GM12878 (cell line): ENCODE results near the gene WWC2. TPM values are rescaled to one million over a fixed set of nuclear protein-coding genes. Genes with fewer than 3 reads are reported as not detected.

Experiments used
- ATAC-seq: fragments of 200-7000 bp; cut with Tn5 transposase; 3 replicates; pipeline ENCODE4 v1.9.1; 2020; ENCODE audit warnings: mild to moderate bottlenecking, moderate library complexity
- BruUV-seq: library from RNA; stranded (reverse); fragments of 400-500 nt; replicated peaks from 2 replicates; lab custom pipeline; 2021; lab: Mats Ljungman, UMichigan
- CTCF ChIA-PET: fragments of 300-600 bp; sonication (Branson Sonifier 250); formaldehyde crosslinking; extraction: SDS; loops from one replicate; lab custom pipeline; 2021; ENCODE audit warnings: inconsistent platforms; lab: Yijun Ruan, JAX
- POLR2A ChIA-PET: fragments of 350-600 bp; formaldehyde crosslinking; extraction: SDS; loops from one replicate; lab custom pipeline; 2021; ENCODE audit warnings: inconsistent platforms; lab: Charles Lee
- RAD21 ChIA-PET: fragments of 300-600 bp; sonication (Branson Sonifier 250); formaldehyde crosslinking; loops from one replicate; lab custom pipeline; 2023; ENCODE audit warnings: antibody characterized with exemption; ENCODE audit not compliant: unreplicated experiment; lab: Charles Lee
- SMC1A ChIA-PET: fragments of 300-600 bp; sonication (Branson Sonifier 250); formaldehyde crosslinking; loops from one replicate; lab custom pipeline; 2023; ENCODE audit not compliant: unreplicated experiment, uncharacterized antibody; lab: Charles Lee
- DNase-seq: peaks from one replicate; pipeline ENCODE4 v3.0.0-alpha.2; 2011; ENCODE audit warnings: low read depth, low spot score
- FAIRE-seq: peaks from 3 replicates; lab custom pipeline; 2011; peaks lifted over from hg19 to GRCh38; lab: Jason Lieb, UNC
- H2AFZ ChIP-seq: 2 replicates; pipeline ENCODE4 v1.6.0; 2011; ENCODE audit warnings: low read depth, low read length, control low read depth; ENCODE audit not compliant: control insufficient read depth
- H3K27ac ChIP-seq: 2 replicates; pipeline ENCODE4 v1.5.1; 2011; ENCODE audit warnings: control low read depth; ENCODE audit not compliant: control insufficient read depth, insufficient read depth
- H3K27me3 ChIP-seq, 2 experiments: replicated peaks in 1 of 2; 2 replicates each; pipeline versions ENCODE4 v1.6.0 to v1.6.1; 2011; ENCODE audit warnings: low read length in 1 of 2; ENCODE audit not compliant: control insufficient read depth in 2 of 2, insufficient read depth in 2 of 2
- H3K36me3 ChIP-seq, 2 experiments: 2 replicates each; pipeline ENCODE4 v1.5.1; 2011; ENCODE audit warnings: low read length in 1 of 2; ENCODE audit not compliant: control insufficient read depth in 2 of 2, insufficient read depth in 2 of 2
- H3K4me1 ChIP-seq: 2 replicates; pipeline ENCODE4 v1.6.1; 2011; ENCODE audit warnings: mild to moderate bottlenecking, low read length, moderate library complexity, mixed read lengths; ENCODE audit not compliant: control insufficient read depth, insufficient read depth
- H3K4me2 ChIP-seq: 2 replicates; pipeline ENCODE4 v1.6.0; 2011; ENCODE audit warnings: control low read depth; ENCODE audit not compliant: control insufficient read depth, insufficient read depth
- H3K4me3 ChIP-seq: fragments of 200-600 bp; sonication (generic); 2 replicates; pipeline ENCODE4 v1.5.1; 2016
- H3K79me2 ChIP-seq: 2 replicates; pipeline ENCODE4 v1.6.0; 2011; ENCODE audit warnings: low read length; ENCODE audit not compliant: control insufficient read depth, insufficient read depth
- H3K9ac ChIP-seq: 2 replicates; pipeline ENCODE4 v1.8.0; 2011; ENCODE audit warnings: low read length, control low read depth, mixed read lengths; ENCODE audit not compliant: control insufficient read depth, insufficient read depth
- H3K9me3 ChIP-seq: replicated peaks from 3 replicates; pipeline ENCODE4 v1.5.1; 2011; ENCODE audit warnings: mild to moderate bottlenecking, low read length; ENCODE audit not compliant: control insufficient read depth, insufficient read depth
- H4K20me1 ChIP-seq: 2 replicates; pipeline ENCODE4 v1.6.0; 2011; ENCODE audit not compliant: control insufficient read depth, insufficient read depth
- BACH1 ChIP-seq: fragments of 450-650 bp; IDR thresholded peaks from 2 replicates; pipeline ENCODE4 v1.6.1; 2017; ENCODE audit warnings: mild to moderate bottlenecking, borderline replicate concordance
- BCL11A ChIP-seq: IDR thresholded peaks from 2 replicates; pipeline ENCODE4 v1.6.1; 2011; ENCODE audit warnings: low read depth, low read length
- BCLAF1 ChIP-seq: fragments of 450-650 bp; IDR thresholded peaks from 2 replicates; pipeline ENCODE4 v1.6.1; 2017; ENCODE audit warnings: antibody characterized with exemption, mild to moderate bottlenecking, moderate library complexity
- CHD2 ChIP-seq: IDR thresholded peaks from 2 replicates; pipeline ENCODE4 v1.6.1; 2011; ENCODE audit warnings: low read depth, low read length, improper control_type of control experiment, borderline replicate concordance
- CREM ChIP-seq: IDR thresholded peaks from 2 replicates; pipeline ENCODE4 v1.6.1; 2014; ENCODE audit warnings: antibody characterized with exemption, low read depth
- KDM1A ChIP-seq: fragments of 200-600 bp; sonication (generic); IDR thresholded peaks from 2 replicates; pipeline ENCODE4 v1.6.1; 2016; ENCODE audit warnings: borderline replicate concordance
- LARP7 ChIP-seq: fragments of 450-650 bp; IDR thresholded peaks from 2 replicates; pipeline ENCODE4 v1.6.1; 2017; ENCODE audit warnings: mild to moderate bottlenecking
- SIX5 ChIP-seq: IDR thresholded peaks from 2 replicates; pipeline ENCODE4 v1.6.1; 2011; ENCODE audit warnings: mild to moderate bottlenecking, low read depth, low read length, moderate library complexity; ENCODE audit not compliant: severe bottlenecking
- SMAD1 ChIP-seq: fragments of 450-650 bp; IDR thresholded peaks from 2 replicates; pipeline ENCODE4 v1.6.1; 2018; ENCODE audit warnings: mild to moderate bottlenecking, low read depth; ENCODE audit not compliant: partially characterized antibody
- ZNF274 ChIP-seq: IDR thresholded peaks from one replicate; pipeline ENCODE4 v1.8.0; 2011; ENCODE audit not compliant: insufficient read length, insufficient read depth
- WGBS: methylation state at CpG from one replicate; pipeline ENCODE4 v1.1.6; 2016; ENCODE audit warnings: low lambda C conversion rate; ENCODE audit not compliant: insufficient replicate concordance, insufficient coverage; ENCODE audit errors: missing lambda C conversion rate; 5-methylcytosine and 5-hydroxymethylcytosine counted together
- in situ Hi-C: fragments of 300-500 bp; cut with MboI; formaldehyde crosslinking; loops from 9 replicates; pipeline ENCODE4 v1.14.3; 2018; ENCODE audit warnings: mixed read lengths
- intact Hi-C: fragments of 100-400 bp; cut with micrococcal nuclease; formaldehyde crosslinking; loops from one replicate; pipeline ENCODE4 v1.14.2; 2022; ENCODE audit not compliant: unreplicated experiment
- polyA plus RNA-seq, 11 experiments: library from polyadenylated mRNA; depleted of rRNA in 4 of 11; unstranded in 6 of 11; stranded (reverse) in 5 of 11; fragments of >200 nt; fragmentation: Nextera tagmentation in 4 of 11; fragmentation: Illumina TruSeq in 1 of 11; extraction: Ambion mirVana in 4 of 11; extraction: Trizol in 1 of 11; gene quantifications; 1 replicate in 1 of 11; 2 replicates in 10 of 11; pipeline versions ENCODE4 v1.2.1 to v1.2.3, GENCODE V29; 2011 to 2016; ENCODE audit warnings: inconsistent platforms in 2 of 11, missing spikeins in 2 of 11, low read depth in 1 of 11
- total RNA-seq, 4 experiments: library from RNA; depleted of rRNA in 3 of 4; stranded (reverse); fragments of >200 nt in 3 of 4; fragmentation: Illumina TruSeq in 1 of 4; extraction: Trizol in 1 of 4; gene quantifications; 2 replicates each; pipeline versions ENCODE4 v1.2.1 to v1.2.3, GENCODE V29; 2013 to 2021
- TF ChIP-seq, protein P1 (sequence below): IDR thresholded peaks from 2 replicates; pipeline ENCODE4 v1.6.1; 2011; ENCODE audit warnings: borderline replicate concordance, low read depth, mild to moderate bottlenecking, moderate library complexity, mixed read lengths, low read length; ENCODE audit not compliant: insufficient read depth; ENCODE audit errors: extremely low read length
- TF ChIP-seq, protein P2 (sequence below): fragments of 450-650 bp; IDR thresholded peaks from 2 replicates; pipeline ENCODE4 v1.6.1; 2014; ENCODE audit warnings: mild to moderate bottlenecking
- TF ChIP-seq, protein P3 (sequence below): fragments of 450-650 bp; IDR thresholded peaks from 2 replicates; pipeline ENCODE4 v1.6.1; 2017; ENCODE audit warnings: mild to moderate bottlenecking
- TF ChIP-seq, protein P4 (sequence below): fragments of 450-650 bp; formaldehyde crosslinking; IDR thresholded peaks from 2 replicates; pipeline ENCODE4 v1.4.0; 2020; ENCODE audit warnings: mild to moderate bottlenecking, moderate library complexity

The WWC2 gene
- total and polyA plus RNA-seq, 10 of the 15 experiments (the other 5 are each of a cell fraction or from before 2014, with no cell fraction given): 0.02 to 0.72 (median 0.06) TPM; not detected in 3

- FAIRE-seq (no peak), DNase-seq (no peak), ATAC-seq (no peak)
- Histone ChIP-seq H3K9ac (no peak overlapping the region), H3K79me2 (no peaks in the 10 kb centered on the region), H3K36me3 (no peaks in the 10 kb centered on the region), H3K9me3 (no peaks in the 10 kb centered on the region), H3K27ac (no peak overlapping the region), H3K27me3 (no peaks in the 10 kb centered on the region), H4K20me1 (no peaks in the 10 kb centered on the region), H3K4me1 (no peaks in the 10 kb centered on the region), H2AFZ (no peak overlapping the region), H3K4me3 (no peak overlapping the region), H3K4me2 (no peak overlapping the region)
- ChIA-PET POLR2A (no interaction called here), SMC1A (interaction anchor here (1.2 to 1.6 kb wide), 2 partner anchors 13 to 18 kb away, joined by 3 to 5 read pairs; no protein-coding TSS in a partner anchor), RAD21 (interaction anchor here (1.6 kb wide), 1 partner anchor 306 kb away, joined by 5 read pairs; no protein-coding TSS in a partner anchor), CTCF (interaction anchor here (0.8 to 3.5 kb wide), 4 partner anchors 13 to 306 kb away, joined by 3 to 9 read pairs (median 4); no protein-coding TSS in a partner anchor)
- no TSS peak for BruUV-seq
- in situ Hi-C loops: no loop called here
- intact Hi-C loops: no loop called here
- 0% methylated on average over 2 of the region's 2 CpGs for WGBS
- TF ChIP-seq BCL11A (no peak), SIX5 (no peak), SMAD1 (no peak), BACH1 (no peak), ZNF274 (no peak), CREM (no peak), KDM1A (no peak), BCLAF1 (no peak), CHD2 (no peak), LARP7 (no peak)
- TF ChIP-seq, protein P1, sequence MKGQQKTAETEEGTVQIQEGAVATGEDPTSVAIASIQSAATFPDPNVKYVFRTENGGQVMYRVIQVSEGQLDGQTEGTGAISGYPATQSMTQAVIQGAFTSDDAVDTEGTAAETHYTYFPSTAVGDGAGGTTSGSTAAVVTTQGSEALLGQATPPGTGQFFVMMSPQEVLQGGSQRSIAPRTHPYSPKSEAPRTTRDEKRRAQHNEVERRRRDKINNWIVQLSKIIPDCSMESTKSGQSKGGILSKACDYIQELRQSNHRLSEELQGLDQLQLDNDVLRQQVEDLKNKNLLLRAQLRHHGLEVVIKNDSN: no peak
- TF ChIP-seq, protein P2, sequence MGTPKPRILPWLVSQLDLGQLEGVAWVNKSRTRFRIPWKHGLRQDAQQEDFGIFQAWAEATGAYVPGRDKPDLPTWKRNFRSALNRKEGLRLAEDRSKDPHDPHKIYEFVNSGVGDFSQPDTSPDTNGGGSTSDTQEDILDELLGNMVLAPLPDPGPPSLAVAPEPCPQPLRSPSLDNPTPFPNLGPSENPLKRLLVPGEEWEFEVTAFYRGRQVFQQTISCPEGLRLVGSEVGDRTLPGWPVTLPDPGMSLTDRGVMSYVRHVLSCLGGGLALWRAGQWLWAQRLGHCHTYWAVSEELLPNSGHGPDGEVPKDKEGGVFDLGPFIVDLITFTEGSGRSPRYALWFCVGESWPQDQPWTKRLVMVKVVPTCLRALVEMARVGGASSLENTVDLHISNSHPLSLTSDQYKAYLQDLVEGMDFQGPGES: no peak
- TF ChIP-seq, protein P3, sequence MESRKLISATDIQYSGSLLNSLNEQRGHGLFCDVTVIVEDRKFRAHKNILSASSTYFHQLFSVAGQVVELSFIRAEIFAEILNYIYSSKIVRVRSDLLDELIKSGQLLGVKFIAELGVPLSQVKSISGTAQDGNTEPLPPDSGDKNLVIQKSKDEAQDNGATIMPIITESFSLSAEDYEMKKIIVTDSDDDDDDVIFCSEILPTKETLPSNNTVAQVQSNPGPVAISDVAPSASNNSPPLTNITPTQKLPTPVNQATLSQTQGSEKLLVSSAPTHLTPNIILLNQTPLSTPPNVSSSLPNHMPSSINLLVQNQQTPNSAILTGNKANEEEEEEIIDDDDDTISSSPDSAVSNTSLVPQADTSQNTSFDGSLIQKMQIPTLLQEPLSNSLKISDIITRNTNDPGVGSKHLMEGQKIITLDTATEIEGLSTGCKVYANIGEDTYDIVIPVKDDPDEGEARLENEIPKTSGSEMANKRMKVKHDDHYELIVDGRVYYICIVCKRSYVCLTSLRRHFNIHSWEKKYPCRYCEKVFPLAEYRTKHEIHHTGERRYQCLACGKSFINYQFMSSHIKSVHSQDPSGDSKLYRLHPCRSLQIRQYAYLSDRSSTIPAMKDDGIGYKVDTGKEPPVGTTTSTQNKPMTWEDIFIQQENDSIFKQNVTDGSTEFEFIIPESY: no peak
- TF ChIP-seq, protein P4, sequence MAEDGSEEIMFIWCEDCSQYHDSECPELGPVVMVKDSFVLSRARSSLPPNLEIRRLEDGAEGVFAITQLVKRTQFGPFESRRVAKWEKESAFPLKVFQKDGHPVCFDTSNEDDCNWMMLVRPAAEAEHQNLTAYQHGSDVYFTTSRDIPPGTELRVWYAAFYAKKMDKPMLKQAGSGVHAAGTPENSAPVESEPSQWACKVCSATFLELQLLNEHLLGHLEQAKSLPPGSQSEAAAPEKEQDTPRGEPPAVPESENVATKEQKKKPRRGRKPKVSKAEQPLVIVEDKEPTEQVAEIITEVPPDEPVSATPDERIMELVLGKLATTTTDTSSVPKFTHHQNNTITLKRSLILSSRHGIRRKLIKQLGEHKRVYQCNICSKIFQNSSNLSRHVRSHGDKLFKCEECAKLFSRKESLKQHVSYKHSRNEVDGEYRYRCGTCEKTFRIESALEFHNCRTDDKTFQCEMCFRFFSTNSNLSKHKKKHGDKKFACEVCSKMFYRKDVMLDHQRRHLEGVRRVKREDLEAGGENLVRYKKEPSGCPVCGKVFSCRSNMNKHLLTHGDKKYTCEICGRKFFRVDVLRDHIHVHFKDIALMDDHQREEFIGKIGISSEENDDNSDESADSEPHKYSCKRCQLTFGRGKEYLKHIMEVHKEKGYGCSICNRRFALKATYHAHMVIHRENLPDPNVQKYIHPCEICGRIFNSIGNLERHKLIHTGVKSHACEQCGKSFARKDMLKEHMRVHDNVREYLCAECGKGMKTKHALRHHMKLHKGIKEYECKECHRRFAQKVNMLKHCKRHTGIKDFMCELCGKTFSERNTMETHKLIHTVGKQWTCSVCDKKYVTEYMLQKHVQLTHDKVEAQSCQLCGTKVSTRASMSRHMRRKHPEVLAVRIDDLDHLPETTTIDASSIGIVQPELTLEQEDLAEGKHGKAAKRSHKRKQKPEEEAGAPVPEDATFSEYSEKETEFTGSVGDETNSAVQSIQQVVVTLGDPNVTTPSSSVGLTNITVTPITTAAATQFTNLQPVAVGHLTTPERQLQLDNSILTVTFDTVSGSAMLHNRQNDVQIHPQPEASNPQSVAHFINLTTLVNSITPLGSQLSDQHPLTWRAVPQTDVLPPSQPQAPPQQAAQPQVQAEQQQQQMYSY: no peak
Measured at GRCh38 chr4:183244506-183244905, 145.4 kb downstream of the WWC2 start.
